NOMO-1 treated with DMSO at 0.1 percent for 48 hours (cell line): ENCODE data around the gene LCN10.
"Not testable (repeated sequence)": the region's sequence is repeated elsewhere in the genome, so short reads cannot be mapped to it uniquely, and the experiment has no call there.

Experiments
- DNase-seq: peaks from one replicate; lab custom pipeline; 2025; ENCODE audit not compliant: unreplicated experiment; lab: John Stamatoyannopoulos, UW

The LCN10 gene

GRCh38 chr9:136742591-136743391 is at the start of gene LCN10:
Gene LCN10, minus strand, starts transcription at chr9:136742940. Its CDS starts 37 bp downstream, at chr9:136742903.
- no peak for DNase-seq

DNA sequence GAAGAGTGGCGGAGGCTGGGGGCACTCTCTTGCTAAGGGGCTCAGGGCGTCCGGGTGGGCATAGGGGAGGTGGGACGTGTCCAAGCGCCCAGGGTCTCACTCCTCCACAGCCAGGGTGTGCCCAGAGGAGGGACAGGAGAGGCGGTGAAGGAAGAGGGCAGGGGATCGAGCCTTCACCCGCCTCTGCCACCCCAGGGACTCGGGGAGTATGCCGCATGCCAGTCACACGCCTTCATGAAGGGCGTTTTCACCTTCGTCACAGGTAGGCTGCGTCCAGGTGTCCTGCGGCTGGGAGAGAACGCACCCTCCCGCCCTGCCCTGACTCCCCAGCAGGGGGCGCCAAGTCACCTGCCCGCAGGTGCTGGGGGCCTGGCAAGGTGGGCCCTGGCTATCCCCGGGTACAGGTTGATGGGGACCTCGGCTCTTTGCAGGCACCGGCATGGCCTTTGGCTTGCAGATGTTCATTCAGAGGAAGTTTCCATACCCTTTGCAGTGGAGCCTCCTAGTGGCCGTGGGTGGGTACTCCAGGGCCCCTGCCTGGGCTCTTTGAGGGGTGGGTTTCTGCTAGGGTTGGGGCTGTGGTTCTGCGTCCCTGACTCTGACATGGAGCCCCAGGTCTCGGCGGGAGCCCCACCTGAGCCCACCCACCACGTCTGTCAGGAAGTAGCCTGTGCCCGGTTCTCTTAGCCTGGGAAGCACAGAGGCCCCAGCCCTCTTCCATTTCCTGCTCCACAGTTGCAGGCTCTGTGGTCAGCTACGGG is 49.0 kb upstream of the LCN10 start:
- DNase-seq: peak; percentile 66

GRCh38 chr9:136790640-136791515 is 48.1 kb upstream of the LCN10 start, which contains the start of gene TMEM141:
Gene TMEM141, plus strand, starts transcription at chr9:136791344. Its CDS starts 27 bp downstream, at chr9:136791371.
- DNase-seq: peak; percentile 100

GRCh38 chr9:136789523-136789937 is 46.8 kb upstream of the LCN10 start:
- no peak for DNase-seq

DNA sequence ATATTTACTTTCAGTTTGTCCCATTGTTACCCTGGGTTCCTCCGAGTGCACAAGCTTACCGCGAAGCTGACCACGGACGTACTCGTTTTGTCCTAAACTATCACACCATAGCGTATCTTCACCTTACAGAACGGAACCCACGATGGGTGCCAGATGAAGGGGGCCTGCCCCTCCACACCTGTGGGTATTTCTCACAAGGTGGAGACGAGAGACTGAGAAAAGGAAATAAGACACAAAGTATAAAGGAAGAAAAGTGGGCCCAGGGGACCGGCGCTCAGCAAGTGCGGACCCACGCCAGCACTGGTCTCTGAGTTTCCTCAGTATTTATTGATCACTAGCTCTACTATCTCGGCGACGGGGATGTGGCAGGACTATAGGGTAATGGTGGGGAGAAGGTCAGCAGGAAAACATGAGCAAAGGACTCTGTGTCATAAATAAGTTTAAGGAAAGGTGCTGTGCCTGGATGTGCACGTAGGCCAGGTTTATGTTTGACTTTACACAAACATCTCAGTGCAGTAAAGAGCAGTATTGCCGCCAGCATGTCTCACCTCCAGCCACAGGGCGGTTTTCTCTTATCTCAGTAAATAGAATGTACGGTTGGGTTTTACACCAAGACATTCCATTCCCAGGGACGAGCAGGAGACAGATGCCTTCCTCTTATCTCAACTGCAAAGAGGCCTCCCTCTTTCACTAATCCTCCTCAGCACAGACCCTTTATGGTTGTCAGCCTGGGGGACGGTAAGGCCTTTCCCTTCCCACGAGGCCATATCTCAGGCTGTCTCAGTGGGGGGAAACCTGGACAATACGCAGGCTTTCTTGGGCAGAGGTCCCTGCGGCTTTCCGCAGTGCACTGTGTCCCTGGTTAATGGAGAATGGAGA is 46.1 kb upstream of the LCN10 start:
- not testable (repeated sequence) for DNase-seq

- peak; percentile 74 for DNase-seq
Measured at GRCh38 chr9:136787690-136788400, 45.1 kb upstream of the LCN10 start.

GRCh38 chr9:136786983-136787382 is 44.2 kb upstream of the LCN10 start:
- not testable (repeated sequence) for DNase-seq

GRCh38 chr9:136786451-136786850 is 43.7 kb upstream of the LCN10 start:
- DNase-seq: no peak

DNA sequence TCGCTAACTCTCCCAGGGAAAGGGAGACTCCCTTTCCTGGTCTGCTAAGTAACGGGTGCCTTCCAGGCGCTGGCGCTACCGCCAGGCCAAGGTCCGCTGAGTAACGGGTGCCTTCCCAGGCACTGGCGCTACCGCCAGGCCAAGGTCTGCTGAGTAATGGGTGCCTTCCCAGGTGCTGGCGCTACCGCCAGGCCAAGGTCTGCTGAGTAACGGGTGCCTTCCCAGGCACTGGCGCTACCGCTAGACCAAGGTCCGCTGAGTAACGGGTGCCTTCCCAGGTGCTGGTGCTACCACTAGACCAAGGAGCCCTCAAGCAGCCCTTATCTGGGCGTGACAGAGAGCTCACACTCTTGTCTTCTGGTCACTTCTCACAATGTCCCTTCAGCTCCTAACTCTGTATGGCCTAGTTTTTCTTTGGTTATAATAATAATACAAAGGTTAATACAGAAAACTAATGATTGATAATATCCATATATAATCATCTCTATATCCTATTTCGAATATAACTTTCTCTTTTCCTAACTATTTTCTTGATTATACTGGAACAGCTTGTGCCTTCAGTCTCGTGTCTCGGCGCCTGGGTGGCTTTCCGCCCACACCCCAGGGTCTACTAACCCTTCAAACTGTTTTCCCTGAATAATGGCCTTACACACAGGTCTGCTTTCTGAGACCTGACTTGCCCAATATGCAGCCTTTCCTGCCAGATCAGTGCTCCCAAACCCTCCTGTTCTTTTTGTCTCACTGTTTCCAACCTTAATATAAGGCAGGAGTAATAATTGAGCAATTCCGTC is 43.0 kb upstream of the LCN10 start:
- DNase-seq: not testable (repeated sequence)

- DNase-seq: no peak
Measured at GRCh38 chr9:136784997-136785361, 42.2 kb upstream of the LCN10 start.

DNA sequence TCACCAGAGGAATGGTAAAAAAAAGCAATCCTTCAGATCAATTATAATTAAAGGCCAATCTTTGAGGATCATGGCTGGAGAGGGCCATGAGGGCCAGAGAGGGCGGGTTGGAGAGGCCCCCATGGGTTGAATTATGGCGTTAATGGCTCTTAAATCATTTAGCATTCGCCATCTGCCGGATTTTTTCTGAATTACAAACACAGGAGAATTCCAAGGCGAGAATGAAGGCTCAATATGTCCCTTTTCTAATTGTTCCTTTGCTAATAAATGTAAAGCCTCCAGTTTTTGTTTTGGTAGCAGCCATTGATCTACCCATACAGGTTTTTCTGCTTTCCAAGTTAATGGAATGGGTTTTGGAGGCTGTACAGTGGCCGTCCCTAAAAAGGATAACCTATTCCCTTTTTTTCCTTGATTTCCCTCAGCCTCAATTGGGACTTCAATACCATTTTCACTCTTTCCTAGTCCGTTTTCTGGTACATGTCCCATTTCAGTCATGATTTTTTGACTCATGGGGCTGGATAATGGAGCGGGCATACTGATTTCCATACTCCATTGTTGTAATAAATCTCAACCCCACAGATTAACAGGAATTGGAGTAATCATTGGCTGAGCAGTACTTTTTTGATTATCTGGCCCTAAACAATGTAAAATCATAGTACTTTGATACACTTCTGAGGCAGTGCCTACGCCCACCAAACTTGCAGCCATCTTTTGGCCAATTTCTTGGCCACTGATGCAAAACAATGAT is 41.7 kb upstream of the LCN10 start:
- DNase-seq: peak; percentile 64

- no peak for DNase-seq
Measured at GRCh38 chr9:136782452-136782851, 39.7 kb upstream of the LCN10 start.

- no peak for DNase-seq
Measured at GRCh38 chr9:136779808-136780207, 37.1 kb upstream of the LCN10 start.

- DNase-seq: no peak
Measured at GRCh38 chr9:136777359-136777758, 34.6 kb upstream of the LCN10 start.

- no peak for DNase-seq
Measured at GRCh38 chr9:136776947-136777346, 34.2 kb upstream of the LCN10 start.

- DNase-seq: no peak
Measured at GRCh38 chr9:136775191-136775590, 32.5 kb upstream of the LCN10 start.

DNA sequence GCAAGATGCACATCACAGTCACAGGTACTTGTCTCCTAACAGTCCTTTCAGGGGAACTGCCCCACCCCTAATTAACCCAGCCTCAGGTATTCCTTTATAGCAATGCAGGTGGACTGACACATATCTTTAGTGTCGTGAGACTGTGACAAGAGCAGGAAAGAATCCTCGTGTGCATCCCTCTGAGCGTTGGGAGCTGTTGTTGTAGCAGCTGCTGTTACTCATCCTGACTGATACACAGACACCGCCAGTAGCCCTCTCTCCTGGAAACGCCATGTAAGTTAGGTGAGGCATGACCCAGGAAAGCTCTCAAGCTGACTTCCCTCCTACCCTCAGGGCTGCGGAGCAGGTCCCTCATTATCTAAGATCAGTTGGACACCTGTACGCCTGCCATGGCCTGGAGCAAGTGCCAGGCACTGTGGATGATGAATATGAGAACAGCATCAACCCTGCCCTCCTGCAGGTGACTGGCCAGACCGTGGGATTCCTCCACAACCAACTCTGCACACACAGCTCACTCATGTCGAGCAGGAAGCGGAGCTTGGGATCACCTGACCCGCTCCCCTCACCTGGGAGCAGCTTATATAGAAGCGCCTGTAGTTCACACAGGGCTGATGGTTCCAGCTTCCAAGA is 31.8 kb upstream of the LCN10 start:
- no peak for DNase-seq
